HepG2 (cell line): ENCODE data around the gene CABLES1. TPM values are rescaled to one million over a fixed set of nuclear protein-coding genes. Genes with fewer than 3 reads are reported as not detected.

Experiments
- ATAC-seq: fragments of 200-7000 bp; cut with Tn5 transposase; 3 replicates; pipeline ENCODE4 v1.9.1; 2020; ENCODE audit warnings: mild to moderate bottlenecking, moderate library complexity
- BruUV-seq: library from RNA; stranded (reverse); fragments of 400-500 nt; replicated peaks from 2 replicates; lab custom pipeline; 2021; lab: Mats Ljungman, UMichigan
- CTCF ChIA-PET: fragments of 300-600 bp; formaldehyde crosslinking; extraction: SDS; loops from one replicate; lab custom pipeline; 2021; ENCODE audit warnings: low total read pairs, inconsistent platforms, low intra/inter-chr PET ratio; lab: Yijun Ruan, JAX
- POLR2A ChIA-PET: fragments of 350-600 bp; sonication (Branson Sonifier 250); formaldehyde crosslinking; loops from one replicate; lab custom pipeline; 2020; ENCODE audit warnings: antibody characterized with exemption, inconsistent platforms; lab: Yijun Ruan, JAX
- DNase-seq: peaks from one replicate; pipeline ENCODE4 v3.0.0-alpha.2; 2015; ENCODE audit warnings: low spot score
- FAIRE-seq: peaks from 3 replicates; lab custom pipeline; 2011; peaks lifted over from hg19 to GRCh38; lab: Jason Lieb, UNC
- H2AFZ ChIP-seq: one replicate; pipeline ENCODE4 v1.6.1; 2011; ENCODE audit warnings: low read length, inconsistent platforms
- H3K27ac ChIP-seq: fragments of 300-600 bp; 3 replicates; pipeline ENCODE4 v1.8.0; 2011; ENCODE audit warnings: mixed run types, mild to moderate bottlenecking, mixed read lengths, low read length, inconsistent platforms; ENCODE audit not compliant: insufficient read depth; ENCODE audit errors: extremely low read length
- H3K27me3 ChIP-seq, 2 experiments: fragments of 200-600 bp in 1 of 2; 2 replicates in 1 of 2; 3 replicates in 1 of 2; pipeline versions ENCODE4 v1.6.0 to v1.8.0; 2011; ENCODE audit warnings: low read length in 2 of 2, mild to moderate bottlenecking in 2 of 2, moderate library complexity in 2 of 2, inconsistent platforms in 1 of 2; ENCODE audit not compliant: insufficient read depth in 2 of 2, control insufficient read depth in 1 of 2
- H3K36me3 ChIP-seq, 2 experiments: fragments of 200-600 bp in 1 of 2; replicated peaks in 1 of 2; 2 replicates in 1 of 2; 3 replicates in 1 of 2; pipeline versions ENCODE4 v1.5.1 to v1.8.0; 2011; ENCODE audit warnings: low read length in 2 of 2, inconsistent platforms in 1 of 2; ENCODE audit not compliant: insufficient read depth in 2 of 2, control insufficient read depth in 1 of 2
- H3K4me1 ChIP-seq: 2 replicates; pipeline ENCODE4 v1.5.1; 2012; ENCODE audit warnings: low read length, inconsistent platforms; ENCODE audit not compliant: insufficient read depth
- H3K4me2 ChIP-seq: 2 replicates; pipeline ENCODE4 v1.6.0; 2011; ENCODE audit warnings: low read depth, low read length, inconsistent platforms
- H3K4me3 ChIP-seq, 3 experiments: fragments of 200-600 bp in 1 of 3; sonication (generic), shearing (Covaris generic) in 1 of 3; replicated peaks in 1 of 3; 2 replicates each; pipeline ENCODE4 v1.5.1; 2011 to 2016; ENCODE audit warnings: low read length in 3 of 3, inconsistent platforms in 2 of 3, low read depth in 2 of 3, mild to moderate bottlenecking in 2 of 3, control low read depth in 1 of 3, mixed read lengths in 1 of 3; ENCODE audit not compliant: insufficient read depth in 1 of 3
- H3K79me2 ChIP-seq: one replicate; pipeline ENCODE4 v1.6.1; 2011; ENCODE audit warnings: low read length, inconsistent platforms; ENCODE audit not compliant: insufficient read depth
- H3K9ac ChIP-seq: 2 replicates; pipeline ENCODE4 v1.6.0; 2011; ENCODE audit warnings: mild to moderate bottlenecking, low read depth, low read length, inconsistent platforms; ENCODE audit not compliant: insufficient read depth
- H3K9me3 ChIP-seq: 2 replicates; pipeline ENCODE4 v1.5.1; 2012; ENCODE audit warnings: mild to moderate bottlenecking, low read length
- H4K20me1 ChIP-seq: 2 replicates; pipeline ENCODE4 v1.6.0; 2011; ENCODE audit warnings: inconsistent platforms, mild to moderate bottlenecking, low read length, moderate library complexity; ENCODE audit not compliant: insufficient read depth
- ATF1 ChIP-seq: IDR thresholded peaks from 2 replicates; pipeline ENCODE4 v1.6.1; 2016; ENCODE audit warnings: mild to moderate bottlenecking, control low read depth
- FIP1L1 ChIP-seq: fragments of 200-400 bp; formaldehyde crosslinking; IDR thresholded peaks from 2 replicates; pipeline ENCODE4 v1.6.1; 2018; ENCODE audit warnings: low read depth, mild to moderate bottlenecking, low read length, moderate library complexity, borderline replicate concordance; ENCODE audit not compliant: insufficient read depth
- FOXA1 ChIP-seq, 2 experiments: fragments of 450-650 bp in 1 of 2; sonication (generic) in 1 of 2; formaldehyde crosslinking in 1 of 2; IDR thresholded peaks; 2 replicates each; pipeline versions ENCODE4 v1.4.0 to v1.6.1; 2016 to 2020; ENCODE audit warnings: missing genetic modification reagents in 1 of 2
- KLF12 ChIP-seq: sonication (generic); formaldehyde crosslinking; IDR thresholded peaks from 2 replicates; pipeline ENCODE4 v1.4.0; 2020; ENCODE audit warnings: missing genetic modification reagents, borderline replicate concordance
- MAFF ChIP-seq: IDR thresholded peaks from 2 replicates; pipeline ENCODE4 v1.6.1; 2011; ENCODE audit warnings: low read depth, low read length, improper control_type of control experiment
- MAFK ChIP-seq, 2 experiments: IDR thresholded peaks in 1 of 2; conservative IDR thresholded peaks in 1 of 2; 2 replicates each; pipeline ENCODE4 v1.6.1; 2011; ENCODE audit warnings: improper control_type of control experiment in 2 of 2, low read length in 2 of 2
- MBD4 ChIP-seq: IDR thresholded peaks from 2 replicates; pipeline ENCODE4 v1.6.1; 2012; ENCODE audit warnings: low read length, inconsistent platforms, borderline replicate concordance
- RFXANK ChIP-seq: IDR thresholded peaks from 2 replicates; pipeline ENCODE4 v1.6.1; 2016
- SUZ12 ChIP-seq: fragments of 150-350 bp; IDR thresholded peaks from 2 replicates; pipeline ENCODE4 v1.6.1; 2014; ENCODE audit warnings: low read depth, low read length
- ZNF652 ChIP-seq: IDR thresholded peaks from 2 replicates; pipeline ENCODE4 v1.6.1; 2016; ENCODE audit warnings: low read depth, borderline replicate concordance
- ZNF891 ChIP-seq: sonication (generic); formaldehyde crosslinking; IDR thresholded peaks from 2 replicates; pipeline ENCODE4 v1.5.0; 2020; ENCODE audit warnings: mild to moderate bottlenecking, missing genetic modification reagents
- WGBS: methylation state at CpG from one replicate; pipeline ENCODE4 v1.1.6; 2017; ENCODE audit warnings: low lambda C conversion rate; 5-methylcytosine and 5-hydroxymethylcytosine counted together
- in situ Hi-C: cut with HindIII; loops from 2 replicates; pipeline ENCODE4 v1.10.0; 2017; ENCODE audit warnings: low pct_unique_long_range_greater_than_20kb; ENCODE audit not compliant: extremely low pct_ligation_motif_present
- intact Hi-C: fragments of 100-400 bp; cut with micrococcal nuclease; formaldehyde crosslinking; loops from one replicate; pipeline ENCODE4 v1.10.0; 2022; ENCODE audit not compliant: unreplicated experiment
- polyA plus RNA-seq, 8 experiments: library from polyadenylated mRNA; depleted of rRNA in 3 of 8; stranded (reverse) in 7 of 8; unstranded in 1 of 8; fragments of >200 nt; fragmentation: Illumina TruSeq in 4 of 8; extraction: Trizol in 4 of 8; gene quantifications; 2 replicates each; pipeline versions ENCODE4 v1.2.1 to v1.2.3, GENCODE V29; 2011 to 2016; ENCODE audit warnings: low read depth in 4 of 8, missing spikeins in 1 of 8, mixed read lengths in 1 of 8; ENCODE audit not compliant: insufficient read depth in 1 of 8
- total RNA-seq, 5 experiments: library from RNA; depleted of rRNA; stranded (reverse); fragments of >200 nt; fragmentation: Illumina TruSeq; extraction: Trizol; gene quantifications; 2 replicates each; pipeline ENCODE4 v1.2.3, GENCODE V29; 2016; ENCODE audit warnings: low read depth in 1 of 5
- TF ChIP-seq, protein P1 (sequence below): sonication (generic); formaldehyde crosslinking; IDR thresholded peaks from 2 replicates; pipeline ENCODE4 v1.4.0; 2020; ENCODE audit warnings: missing genetic modification reagents
- TF ChIP-seq, protein P2 (sequence below): sonication (generic); formaldehyde crosslinking; IDR thresholded peaks from 2 replicates; pipeline ENCODE4 v1.4.0; 2020; ENCODE audit warnings: missing genetic modification reagents

The CABLES1 gene
- total and polyA plus RNA-seq, 2 of the 13 experiments (the other 11 are each of a cell fraction or from before 2014, with no cell fraction given) = 14.7 to 25.8 TPM

DNA sequence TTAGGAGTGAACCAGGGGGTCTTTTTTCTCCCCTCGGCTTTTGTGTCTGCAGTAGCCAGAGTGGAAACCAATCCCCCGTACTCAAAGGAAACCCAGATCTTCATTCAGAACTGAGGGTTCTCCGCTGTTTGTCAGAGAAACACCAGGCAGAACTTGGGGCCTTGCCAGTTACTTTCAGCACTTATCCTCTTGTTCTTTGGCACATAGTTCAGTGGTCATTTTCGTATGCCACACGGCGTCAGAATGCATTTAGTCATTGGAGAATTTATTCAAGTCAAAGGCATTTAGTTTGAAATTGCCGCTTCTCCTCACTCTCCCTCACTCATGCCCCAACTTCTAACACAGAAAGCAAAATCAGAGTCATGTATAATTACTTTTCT, 102.9 kb downstream of the CABLES1 start (continued):
- TF ChIP-seq, protein P1, sequence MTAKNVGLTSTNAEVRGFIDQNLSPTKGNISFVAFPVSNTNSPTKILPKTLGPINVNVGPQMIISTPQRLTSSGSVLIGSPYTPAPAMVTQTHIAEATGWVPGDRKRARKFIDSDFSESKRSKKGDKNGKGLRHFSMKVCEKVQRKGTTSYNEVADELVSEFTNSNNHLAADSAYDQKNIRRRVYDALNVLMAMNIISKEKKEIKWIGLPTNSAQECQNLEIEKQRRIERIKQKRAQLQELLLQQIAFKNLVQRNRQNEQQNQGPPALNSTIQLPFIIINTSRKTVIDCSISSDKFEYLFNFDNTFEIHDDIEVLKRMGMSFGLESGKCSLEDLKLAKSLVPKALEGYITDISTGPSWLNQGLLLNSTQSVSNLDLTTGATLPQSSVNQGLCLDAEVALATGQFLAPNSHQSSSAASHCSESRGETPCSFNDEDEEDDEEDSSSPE (CRISPR knock-in tag) = no peak

DNA sequence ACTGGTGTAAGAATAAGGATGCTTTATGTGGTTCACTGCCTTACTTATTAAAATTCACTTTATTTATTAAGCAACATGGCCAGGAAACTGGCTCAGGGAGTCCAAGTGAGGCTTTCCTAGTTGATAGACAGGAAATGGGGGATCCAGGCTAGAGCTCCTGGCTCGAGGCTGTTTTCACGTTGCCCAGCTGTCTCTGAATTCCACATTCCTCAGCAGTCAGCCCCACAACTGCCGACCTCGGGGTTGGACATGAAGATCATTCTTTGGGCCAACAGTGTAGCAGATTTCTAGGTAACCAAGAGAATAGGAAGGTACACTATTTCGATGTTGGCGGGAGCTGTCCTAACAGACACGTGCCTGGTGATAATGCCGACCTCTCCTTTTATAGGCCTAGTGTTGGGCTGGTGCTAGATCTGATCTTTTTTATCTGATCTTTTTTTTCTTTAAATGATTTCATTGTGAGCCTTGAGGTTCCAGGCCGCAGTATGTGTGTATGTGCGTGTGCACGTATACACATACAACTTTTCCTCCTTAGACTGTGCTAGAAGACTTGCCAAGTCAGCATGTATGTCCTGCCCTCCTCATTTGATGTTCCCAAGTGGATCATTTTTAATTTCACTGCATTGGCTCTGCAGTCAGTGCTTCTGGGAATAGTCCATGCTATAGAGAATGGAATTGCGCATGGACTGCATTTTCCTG, 103.5 kb downstream of the CABLES1 start:
- no peak overlapping the region for H3K27ac ChIP-seq
- no peak for ATAC-seq
- in situ Hi-C loops (no loop called here), intact Hi-C loops (no loop called here)
- no peak overlapping the region for H2AFZ ChIP-seq
- no peaks in the 10 kb centered on the region for H4K20me1 ChIP-seq
- no peaks in the 10 kb centered on the region for H3K79me2 ChIP-seq
- H3K4me3 ChIP-seq = no peak overlapping the region
- H3K4me2 ChIP-seq = no peak overlapping the region
- no peaks in the 10 kb centered on the region for H3K27me3 ChIP-seq
- peaks cover 17 to 46% of the 10 kb centered on the region in 2 experiments for H3K36me3 ChIP-seq
- no TSS peak for BruUV-seq
- H3K9ac ChIP-seq = no peak overlapping the region
- DNase-seq = no peak
- POLR2A ChIA-PET = no interaction called here
- WGBS = 95% methylated on average over 12 of the region's 12 CpGs
- FAIRE-seq = no peak
- H3K4me1 ChIP-seq = peaks cover 14% of the 10 kb centered on the region
- H3K9me3 ChIP-seq = no peaks in the 10 kb centered on the region
- TF ChIP-seq MAFF (peak; percentile 39; the same call in 1 of the 2 replicates), SUZ12 (no peak), MAFK (conservative IDR thresholded peaks at IDR 0.05 in 1 of 2, IDR thresholded peaks at IDR 0.05 in 1 of 2; ENCODE audit: low read length in 2 of 2) (peak in 1 of 2 experiments; percentile 70; a peak in 3 of 4 replicates)
- CTCF ChIA-PET = no interaction called here

DNA sequence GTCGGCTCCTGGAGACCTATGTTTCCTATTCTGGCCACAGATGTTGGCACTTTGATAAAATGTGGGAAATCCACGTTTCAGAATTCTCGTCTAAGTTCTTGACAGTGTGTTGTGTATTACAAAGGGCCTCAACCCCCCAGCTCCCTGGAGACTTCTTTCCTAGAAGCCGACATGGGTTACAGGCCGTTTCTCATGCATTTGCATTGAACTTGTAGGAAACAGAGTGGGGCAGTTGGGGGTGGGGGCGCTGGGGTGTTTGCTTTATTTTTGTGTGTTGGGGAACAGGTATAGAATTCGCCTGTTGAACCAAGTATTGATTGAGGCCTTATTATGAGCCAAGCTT, 104.0 kb downstream of the CABLES1 start:
- H3K79me2 ChIP-seq = no peaks in the 10 kb centered on the region
- no peak for DNase-seq
- H3K4me1 ChIP-seq = peaks cover 14% of the 10 kb centered on the region
- ChIA-PET CTCF (no interaction called here), POLR2A (no interaction called here)
- intact Hi-C loops = no loop called here
- no peak overlapping the region for H3K27ac ChIP-seq
- in situ Hi-C loops = no loop called here
- H3K9me3 ChIP-seq = no peaks in the 10 kb centered on the region
- BruUV-seq = no TSS peak
- ATAC-seq = no peak
- no peak overlapping the region for H3K9ac ChIP-seq
- H3K36me3 ChIP-seq = peaks cover 16 to 48% of the 10 kb centered on the region in 2 experiments
- H3K4me2 ChIP-seq = no peak overlapping the region
- no peaks in the 10 kb centered on the region for H3K27me3 ChIP-seq
- 95% methylated on average over 7 of the region's 7 CpGs for WGBS
- FAIRE-seq = no peak
- H4K20me1 ChIP-seq = no peaks in the 10 kb centered on the region
- no peak overlapping the region for H3K4me3 ChIP-seq
- H2AFZ ChIP-seq = no peak overlapping the region
- TF ChIP-seq KLF12 (CRISPR knock-in tag) (no peak), ZNF891 (CRISPR knock-in tag) (no peak), MBD4 (no peak), RFXANK (CRISPR knock-in tag) (no peak), ATF1 (CRISPR knock-in tag) (no peak), ZNF652 (CRISPR knock-in tag) (no peak), FIP1L1 (no peak), FOXA1 (IDR thresholded peaks at IDR 0.05) (no peak), FOXA1 (CRISPR knock-in tag; IDR thresholded peaks at IDR 0.05) (no peak)
- TF ChIP-seq, protein P2, sequence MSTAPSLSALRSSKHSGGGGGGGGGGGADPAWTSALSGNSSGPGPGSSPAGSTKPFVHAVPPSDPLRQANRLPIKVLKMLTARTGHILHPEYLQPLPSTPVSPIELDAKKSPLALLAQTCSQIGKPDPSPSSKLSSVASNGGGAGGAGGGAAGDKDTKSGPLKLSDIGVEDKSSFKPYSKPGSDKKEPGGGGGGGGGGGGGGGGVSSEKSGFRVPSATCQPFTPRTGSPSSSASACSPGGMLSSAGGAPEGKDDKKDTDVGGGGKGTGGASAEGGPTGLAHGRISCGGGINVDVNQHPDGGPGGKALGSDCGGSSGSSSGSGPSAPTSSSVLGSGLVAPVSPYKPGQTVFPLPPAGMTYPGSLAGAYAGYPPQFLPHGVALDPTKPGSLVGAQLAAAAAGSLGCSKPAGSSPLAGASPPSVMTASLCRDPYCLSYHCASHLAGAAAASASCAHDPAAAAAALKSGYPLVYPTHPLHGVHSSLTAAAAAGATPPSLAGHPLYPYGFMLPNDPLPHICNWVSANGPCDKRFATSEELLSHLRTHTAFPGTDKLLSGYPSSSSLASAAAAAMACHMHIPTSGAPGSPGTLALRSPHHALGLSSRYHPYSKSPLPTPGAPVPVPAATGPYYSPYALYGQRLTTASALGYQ = no peak
